ENCODE data around the gene PRRG2.

PRRG2 gene

DNA sequence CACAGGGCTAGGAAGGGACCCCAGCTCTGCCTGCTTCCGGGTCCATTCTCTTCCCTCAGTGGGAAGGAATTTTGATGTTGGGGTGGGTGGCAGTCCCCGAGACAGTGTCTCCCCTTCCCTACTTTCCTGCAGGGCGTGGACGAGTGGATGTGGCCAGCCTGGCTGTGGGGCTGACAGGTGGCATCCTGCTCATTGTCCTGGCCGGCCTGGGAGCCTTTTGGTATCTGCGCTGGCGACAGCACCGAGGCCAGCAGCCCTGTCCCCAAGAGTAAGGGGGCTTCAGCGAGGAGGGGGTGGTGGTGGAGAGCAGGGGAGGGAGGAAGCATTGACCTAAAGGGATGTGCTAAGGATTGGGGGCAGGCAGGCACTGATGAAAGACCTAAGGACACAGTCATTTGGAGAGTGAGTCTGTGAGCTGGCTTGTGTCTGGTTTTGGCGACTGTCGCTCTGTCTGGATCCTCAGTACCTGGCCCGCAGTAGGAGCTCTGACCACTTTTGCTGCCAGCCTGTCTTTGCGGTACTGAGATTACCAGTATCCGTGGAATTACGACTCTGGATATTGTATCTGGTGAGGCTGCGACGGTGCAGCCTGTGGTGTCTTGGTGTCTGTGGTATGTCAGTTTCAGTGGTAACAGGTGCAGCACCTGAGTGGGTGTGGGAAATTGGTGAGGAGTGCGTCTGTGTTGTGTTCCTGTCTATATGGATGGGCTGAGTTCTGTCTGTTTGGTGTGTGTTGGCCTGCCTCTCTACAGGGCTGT is 7.4 kb downstream of the PRRG2 start:
- no peak for TF ChIP-seq TEAD4 (IDR thresholded peaks at IDR 0.05)
- TF ChIP-seq ZBTB7A (IDR thresholded peaks at IDR 0.05; ENCODE audit: low read depth) = no peak
- TF ChIP-seq TCF12 (IDR thresholded peaks at IDR 0.05; ENCODE audit: low read depth) = no peak
- no peak for TF ChIP-seq FOXM1 (IDR thresholded peaks at IDR 0.05; ENCODE audit: borderline replicate concordance, low read depth)

DNA sequence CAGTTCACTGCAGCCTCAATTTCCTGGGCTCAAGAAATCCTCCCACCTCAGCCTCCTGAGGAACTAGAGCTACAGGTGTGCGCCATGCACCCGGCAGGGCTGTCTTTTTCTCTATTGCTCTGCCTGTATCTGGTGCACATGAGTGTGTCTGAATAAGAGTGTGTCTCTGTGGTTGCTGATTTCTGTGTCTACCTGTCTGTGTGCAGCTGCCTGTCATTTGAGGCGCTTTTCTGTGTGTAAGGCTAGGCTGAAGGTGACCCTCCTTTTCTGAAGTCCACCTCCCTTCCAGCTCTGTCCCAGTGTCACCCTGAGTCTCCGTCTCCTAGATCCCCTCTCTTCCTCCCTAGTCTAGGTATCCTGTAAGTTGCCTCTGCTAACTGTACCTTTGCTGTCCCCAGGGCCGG is 8.4 kb downstream of the PRRG2 start:
- TF ChIP-seq EP300 (IDR thresholded peaks at IDR 0.05; ENCODE audit: borderline replicate concordance) (no peak), RAD21 (IDR thresholded peaks at IDR 0.05; ENCODE audit: low read depth) (no peak), NFIC (IDR thresholded peaks at IDR 0.05) (no peak), FOXM1 (IDR thresholded peaks at IDR 0.05; ENCODE audit: borderline replicate concordance, low read depth) (no peak), TCF12 (IDR thresholded peaks at IDR 0.05; ENCODE audit: low read depth) (no peak), TAF1 (IDR thresholded peaks at IDR 0.05; ENCODE audit: low read depth) (no peak), ZBTB7A (IDR thresholded peaks at IDR 0.05; ENCODE audit: low read depth) (no peak)
- TF ChIP-seq, protein P1, sequence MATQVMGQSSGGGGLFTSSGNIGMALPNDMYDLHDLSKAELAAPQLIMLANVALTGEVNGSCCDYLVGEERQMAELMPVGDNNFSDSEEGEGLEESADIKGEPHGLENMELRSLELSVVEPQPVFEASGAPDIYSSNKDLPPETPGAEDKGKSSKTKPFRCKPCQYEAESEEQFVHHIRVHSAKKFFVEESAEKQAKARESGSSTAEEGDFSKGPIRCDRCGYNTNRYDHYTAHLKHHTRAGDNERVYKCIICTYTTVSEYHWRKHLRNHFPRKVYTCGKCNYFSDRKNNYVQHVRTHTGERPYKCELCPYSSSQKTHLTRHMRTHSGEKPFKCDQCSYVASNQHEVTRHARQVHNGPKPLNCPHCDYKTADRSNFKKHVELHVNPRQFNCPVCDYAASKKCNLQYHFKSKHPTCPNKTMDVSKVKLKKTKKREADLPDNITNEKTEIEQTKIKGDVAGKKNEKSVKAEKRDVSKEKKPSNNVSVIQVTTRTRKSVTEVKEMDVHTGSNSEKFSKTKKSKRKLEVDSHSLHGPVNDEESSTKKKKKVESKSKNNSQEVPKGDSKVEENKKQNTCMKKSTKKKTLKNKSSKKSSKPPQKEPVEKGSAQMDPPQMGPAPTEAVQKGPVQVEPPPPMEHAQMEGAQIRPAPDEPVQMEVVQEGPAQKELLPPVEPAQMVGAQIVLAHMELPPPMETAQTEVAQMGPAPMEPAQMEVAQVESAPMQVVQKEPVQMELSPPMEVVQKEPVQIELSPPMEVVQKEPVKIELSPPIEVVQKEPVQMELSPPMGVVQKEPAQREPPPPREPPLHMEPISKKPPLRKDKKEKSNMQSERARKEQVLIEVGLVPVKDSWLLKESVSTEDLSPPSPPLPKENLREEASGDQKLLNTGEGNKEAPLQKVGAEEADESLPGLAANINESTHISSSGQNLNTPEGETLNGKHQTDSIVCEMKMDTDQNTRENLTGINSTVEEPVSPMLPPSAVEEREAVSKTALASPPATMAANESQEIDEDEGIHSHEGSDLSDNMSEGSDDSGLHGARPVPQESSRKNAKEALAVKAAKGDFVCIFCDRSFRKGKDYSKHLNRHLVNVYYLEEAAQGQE (IDR thresholded peaks at IDR 0.05; ENCODE audit: low read depth) = no peak

DNA sequence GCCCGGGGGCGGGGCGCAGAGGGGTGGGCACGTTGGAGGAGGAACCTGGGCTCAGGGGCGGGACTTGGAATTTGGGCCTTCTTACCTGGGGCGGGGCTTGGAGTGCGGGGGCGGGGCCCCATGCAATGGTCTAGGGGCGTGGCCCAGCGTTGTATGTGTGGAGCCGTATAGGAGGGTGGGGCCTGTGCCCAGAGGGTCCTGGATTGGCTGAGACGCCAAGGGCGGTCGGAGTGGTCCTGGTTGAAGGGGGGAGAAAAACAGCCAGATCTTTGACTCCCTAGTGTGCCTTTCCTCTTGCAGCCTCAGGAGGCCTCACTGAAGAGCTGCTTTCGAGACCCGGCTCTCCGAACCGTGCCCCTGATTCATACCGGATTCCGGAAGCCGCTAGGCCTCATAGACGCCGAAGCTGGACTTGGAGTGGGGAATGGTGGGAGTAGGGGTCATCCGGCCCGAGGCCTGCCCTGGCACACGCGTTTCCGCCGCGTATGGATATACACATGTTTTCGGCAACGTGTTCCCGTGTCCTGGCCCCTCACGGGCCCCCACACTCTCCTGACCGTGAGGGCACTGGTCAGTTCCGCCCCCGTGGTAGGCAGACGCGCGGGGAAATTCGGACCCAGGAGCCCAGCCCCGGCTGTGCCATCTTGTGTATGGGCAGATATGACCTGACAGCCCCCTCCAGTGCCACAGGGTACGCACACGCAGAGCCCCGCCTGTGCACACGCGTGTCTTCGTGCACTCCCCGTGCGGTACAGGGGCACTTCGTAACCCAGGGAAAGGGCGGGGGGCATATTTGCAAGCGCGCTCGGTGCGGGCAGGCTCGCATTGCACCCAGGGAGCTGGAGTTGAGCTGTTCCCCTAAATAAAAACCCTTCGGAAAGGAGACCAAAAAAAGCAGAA is 9.2 kb downstream of the PRRG2 start:
- no peak for TF ChIP-seq TCF12 (IDR thresholded peaks at IDR 0.05; ENCODE audit: low read depth)
- TF ChIP-seq, protein P2, sequence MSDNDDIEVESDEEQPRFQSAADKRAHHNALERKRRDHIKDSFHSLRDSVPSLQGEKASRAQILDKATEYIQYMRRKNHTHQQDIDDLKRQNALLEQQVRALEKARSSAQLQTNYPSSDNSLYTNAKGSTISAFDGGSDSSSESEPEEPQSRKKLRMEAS (IDR thresholded peaks at IDR 0.05) = peak; percentile 73
- no peak for TF ChIP-seq CEBPB (IDR thresholded peaks at IDR 0.05)
- TF ChIP-seq YY1 (IDR thresholded peaks at IDR 0.05; ENCODE audit: low read depth) = 0 out of 2 replicates have a peak, but pooled peaks have one; percentile 50
- no peak for TF ChIP-seq RAD21 (IDR thresholded peaks at IDR 0.05; ENCODE audit: low read depth)
- TF ChIP-seq TAF1 (IDR thresholded peaks at IDR 0.05; ENCODE audit: low read depth) = peak; percentile 8; the same call in 1 of the 2 replicates
- peak; percentile 11; the same call in 1 of the 2 replicates for TF ChIP-seq ZBTB7A (IDR thresholded peaks at IDR 0.05; ENCODE audit: low read depth)
- TF ChIP-seq, protein P3, sequence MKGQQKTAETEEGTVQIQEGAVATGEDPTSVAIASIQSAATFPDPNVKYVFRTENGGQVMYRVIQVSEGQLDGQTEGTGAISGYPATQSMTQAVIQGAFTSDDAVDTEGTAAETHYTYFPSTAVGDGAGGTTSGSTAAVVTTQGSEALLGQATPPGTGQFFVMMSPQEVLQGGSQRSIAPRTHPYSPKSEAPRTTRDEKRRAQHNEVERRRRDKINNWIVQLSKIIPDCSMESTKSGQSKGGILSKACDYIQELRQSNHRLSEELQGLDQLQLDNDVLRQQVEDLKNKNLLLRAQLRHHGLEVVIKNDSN (IDR thresholded peaks at IDR 0.05) = no peak
- TF ChIP-seq TEAD4 (IDR thresholded peaks at IDR 0.05) = peak; percentile 18
- TF ChIP-seq EGR1 (IDR thresholded peaks at IDR 0.05) = peak; percentile 76
- no peak for TF ChIP-seq FOXM1 (IDR thresholded peaks at IDR 0.05; ENCODE audit: borderline replicate concordance, low read depth)

DNA sequence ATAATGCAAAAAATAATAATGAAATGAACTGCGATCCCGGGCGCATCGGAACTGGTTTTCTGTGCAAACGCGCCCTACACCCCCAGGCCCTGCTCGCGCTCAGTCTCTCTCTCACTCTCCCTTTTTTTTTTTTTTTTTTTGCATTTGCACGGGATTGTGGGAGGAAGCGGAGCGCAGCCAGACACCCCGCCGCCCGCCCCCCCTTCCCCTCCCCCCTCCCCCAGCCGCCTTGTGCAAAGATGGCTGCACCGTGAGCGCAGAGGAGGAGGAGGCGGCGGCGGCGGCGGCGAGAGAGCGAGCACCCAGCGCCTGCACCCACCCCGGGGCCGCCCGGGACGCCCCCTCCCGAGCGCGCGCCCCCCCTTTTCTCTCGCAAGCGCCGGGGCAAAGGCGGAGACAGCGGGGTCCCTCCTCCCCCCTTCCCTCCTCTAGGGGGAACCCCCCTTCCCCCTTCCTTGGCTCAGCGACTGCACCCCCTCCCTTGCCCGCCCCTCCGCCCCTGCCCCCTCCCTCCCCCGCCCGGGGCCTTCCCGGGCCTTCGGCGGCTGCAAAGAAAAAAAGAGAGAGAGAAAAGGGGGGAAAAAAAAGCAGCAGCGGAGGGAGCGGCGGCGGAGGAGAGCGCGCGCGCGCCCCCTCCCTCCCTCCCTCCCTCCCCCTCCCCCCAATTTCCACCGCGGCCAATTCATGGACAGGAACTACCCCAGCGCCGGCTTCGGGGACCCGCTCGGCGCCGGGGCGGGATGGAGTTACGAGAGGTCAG is 10.0 kb downstream of the PRRG2 start, which contains the start of gene PRR12:
Gene PRR12 (plus strand): TSS at position 212 of the 760 bp plus-strand sequence. CDS start 473 bp downstream, at position 685.
- TF ChIP-seq YY1 (IDR thresholded peaks at IDR 0.05; ENCODE audit: low read depth) (peak; percentile 86), TEAD4 (IDR thresholded peaks at IDR 0.05) (no peak), NFIC (IDR thresholded peaks at IDR 0.05) (no peak), EP300 (IDR thresholded peaks at IDR 0.05; ENCODE audit: borderline replicate concordance) (no peak), CREB1 (IDR thresholded peaks at IDR 0.05; ENCODE audit: low read depth) (no peak), TAF1 (IDR thresholded peaks at IDR 0.05; ENCODE audit: low read depth) (peak; percentile 61), RAD21 (IDR thresholded peaks at IDR 0.05; ENCODE audit: low read depth) (no peak), FOXM1 (IDR thresholded peaks at IDR 0.05; ENCODE audit: borderline replicate concordance, low read depth) (no peak), TCF12 (IDR thresholded peaks at IDR 0.05; ENCODE audit: low read depth) (no peak), EGR1 (IDR thresholded peaks at IDR 0.05) (no peak), CEBPB (IDR thresholded peaks at IDR 0.05) (no peak), ZBTB7A (IDR thresholded peaks at IDR 0.05; ENCODE audit: low read depth) (peak; percentile 62; the same call in 1 of the 2 replicates)
- TF ChIP-seq, protein P2 (IDR thresholded peaks at IDR 0.05) = no peak; the same call in 1 of the 2 replicates
- TF ChIP-seq, protein P1 (IDR thresholded peaks at IDR 0.05; ENCODE audit: low read depth) = no peak
- TF ChIP-seq, protein P3 (IDR thresholded peaks at IDR 0.05) = no peak
